NCI-H2227 (cell line): ENCODE measurements around the gene CHADL.

Experiments
- DNase-seq: peaks from one replicate; lab custom pipeline; 2025; ENCODE audit not compliant: unreplicated experiment; lab: John Stamatoyannopoulos, UW

CHADL gene

GRCh38 chr22:41231369-41231768, 9.4 kb downstream of the CHADL start:
- DNase-seq = no peak

- DNase-seq = no peak
Measured at GRCh38 chr22:41230401-41230785, 10.3 kb downstream of the CHADL start.

DNA sequence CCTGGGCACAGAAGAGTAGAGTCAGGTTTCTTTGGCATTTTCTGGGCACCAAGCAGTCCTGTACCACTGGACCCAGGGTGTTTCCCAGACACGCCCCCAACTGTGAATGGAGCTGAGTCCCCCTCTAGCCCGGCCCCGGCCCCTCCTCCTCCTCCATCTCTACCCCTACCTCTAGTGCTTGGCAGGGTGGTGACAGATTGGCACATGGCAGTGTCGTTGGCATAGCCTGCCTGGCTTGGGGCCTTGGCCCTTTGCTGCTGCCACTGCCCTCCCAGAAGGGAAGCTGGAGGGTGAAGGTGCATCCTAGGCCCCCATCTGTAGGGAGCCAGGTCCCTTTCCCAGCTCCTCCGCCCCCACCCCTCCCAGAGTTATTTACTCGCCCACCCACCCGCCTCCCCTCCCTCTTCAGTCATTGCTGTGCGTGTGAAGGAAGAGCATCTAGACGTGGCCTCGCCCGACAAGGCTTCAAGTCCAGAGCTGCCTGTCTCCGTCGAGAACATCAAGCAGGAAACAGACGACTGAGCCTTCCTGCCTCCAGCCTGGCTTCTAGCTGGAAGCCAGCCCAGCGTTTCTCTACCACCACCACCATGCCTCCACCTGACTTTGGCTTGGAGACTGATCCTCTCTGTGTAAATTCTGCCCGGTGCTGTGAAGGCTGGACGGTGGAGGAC, 10.9 kb downstream of the CHADL start:
- DNase-seq = no peak

GRCh38 chr22:41229215-41229614, 11.5 kb downstream of the CHADL start:
- DNase-seq = no peak

DNA sequence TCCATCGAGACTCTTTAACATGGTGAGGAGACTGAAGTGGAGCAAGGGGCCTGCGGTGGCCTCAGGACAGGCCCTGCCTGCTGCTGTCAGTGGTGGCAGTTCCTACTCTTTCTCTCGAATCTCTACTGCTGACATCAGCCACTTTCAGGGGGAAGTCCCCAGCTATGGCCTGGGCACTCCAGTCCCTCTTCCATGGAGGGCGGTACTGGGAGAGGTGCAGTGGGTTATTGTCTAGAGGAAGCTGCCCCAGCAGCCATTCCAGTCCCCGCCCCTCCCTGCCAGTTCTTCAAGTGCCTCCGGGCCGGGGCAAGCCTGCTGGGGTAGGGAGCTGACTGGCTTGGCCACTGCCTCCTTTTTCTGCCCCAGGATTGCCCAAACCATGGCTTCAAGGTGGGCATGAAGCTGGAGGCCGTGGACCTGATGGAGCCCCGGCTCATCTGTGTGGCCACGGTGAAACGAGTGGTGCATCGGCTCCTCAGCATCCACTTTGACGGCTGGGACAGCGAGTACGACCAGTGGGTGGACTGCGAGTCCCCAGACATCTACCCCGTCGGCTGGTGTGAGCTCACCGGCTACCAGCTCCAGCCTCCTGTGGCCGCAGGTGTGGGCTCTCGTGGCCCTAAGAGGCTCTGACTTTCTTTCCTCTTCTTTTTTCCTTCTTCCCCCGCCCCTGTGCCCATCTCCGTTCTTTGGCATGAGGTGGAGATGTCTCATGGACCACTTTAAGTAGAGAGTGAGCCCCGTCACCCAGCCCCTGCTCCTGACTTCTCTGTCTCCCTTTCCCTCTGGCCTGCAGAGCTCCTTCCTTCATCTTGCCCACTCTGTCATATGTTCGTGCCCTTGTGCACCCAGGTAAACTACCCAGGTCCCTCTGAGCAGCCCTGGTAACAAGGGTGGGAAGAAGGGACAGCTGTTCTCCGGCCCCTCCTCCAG, 13.7 kb downstream of the CHADL start:
- no peak for DNase-seq

DNA sequence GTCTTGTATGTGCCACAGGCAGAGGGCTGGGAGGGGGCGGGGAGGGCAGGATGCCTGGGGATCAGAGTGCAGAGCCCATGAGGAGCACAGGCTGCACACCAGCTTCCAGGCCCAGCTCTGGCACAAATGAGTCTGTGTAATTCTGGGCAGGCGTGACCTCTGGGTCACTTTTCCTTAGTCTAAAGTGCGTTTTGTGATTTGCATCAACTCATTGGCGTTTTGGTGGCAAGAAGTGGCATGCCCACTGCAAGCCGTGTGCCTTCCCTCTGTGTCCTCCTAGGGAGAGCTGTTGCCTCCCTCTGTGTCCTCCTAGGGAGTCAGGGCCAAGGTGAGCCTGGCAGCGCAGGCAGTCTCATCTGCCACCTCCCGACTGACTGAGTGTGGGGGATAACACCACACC, 17.2 kb downstream of the CHADL start:
- DNase-seq = no peak

GRCh38 chr22:41222846-41223507, 17.8 kb downstream of the CHADL start:
- no peak for DNase-seq

DNA sequence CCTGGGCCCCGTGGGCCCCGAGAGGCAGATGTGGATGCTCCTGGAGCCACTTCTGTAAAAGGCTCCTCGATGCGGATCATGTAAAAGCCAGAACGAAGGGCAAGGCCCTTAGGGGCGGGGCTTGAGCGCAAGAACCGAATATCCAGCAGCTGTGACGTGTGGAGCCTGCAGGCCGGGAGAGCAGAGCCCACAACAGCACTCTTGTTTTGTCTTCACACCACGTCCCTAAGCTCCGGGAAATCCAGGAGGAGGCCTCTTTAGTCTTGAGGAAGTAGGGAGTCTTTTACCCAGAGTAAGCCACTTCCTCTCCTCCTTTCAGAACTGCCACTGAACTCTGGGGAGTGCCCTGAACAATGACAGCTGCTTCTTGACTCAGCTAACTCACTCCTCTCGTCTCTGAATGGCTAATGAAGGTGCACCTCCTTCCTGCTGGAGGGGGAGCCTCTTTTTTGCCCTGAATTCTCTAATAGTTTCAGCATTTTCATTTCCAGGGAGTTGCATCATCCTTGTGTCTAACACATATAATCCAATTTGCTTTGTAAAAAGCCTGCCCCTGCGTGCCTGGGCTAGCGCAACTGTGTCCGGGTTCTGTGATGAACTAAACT, 23.1 kb downstream of the CHADL start:
- DNase-seq = no peak

- DNase-seq = no peak
Measured at GRCh38 chr22:41216984-41217383, 23.7 kb downstream of the CHADL start.

- no peak for DNase-seq
Measured at GRCh38 chr22:41215926-41216325, 24.8 kb downstream of the CHADL start.

DNA sequence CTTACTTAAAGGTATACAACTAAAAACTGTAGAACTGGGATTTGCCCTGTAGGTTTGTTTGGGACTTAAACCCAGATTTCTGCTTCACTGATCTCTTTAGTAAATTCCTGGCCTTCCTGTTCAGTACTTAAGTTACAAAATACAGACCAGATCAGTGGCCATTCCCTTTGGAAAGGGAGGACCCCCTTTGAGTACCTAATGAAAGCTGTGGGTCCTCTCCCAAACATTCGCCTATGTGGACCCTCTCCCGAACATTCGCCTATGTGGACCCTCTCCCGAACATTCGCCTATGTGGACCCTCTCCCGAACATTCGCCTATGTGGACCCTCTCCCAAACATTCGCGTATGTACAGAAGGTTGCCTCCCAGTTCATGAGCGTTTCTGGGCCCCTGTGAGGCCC, 25.3 kb downstream of the CHADL start:
- no peak for DNase-seq

DNA sequence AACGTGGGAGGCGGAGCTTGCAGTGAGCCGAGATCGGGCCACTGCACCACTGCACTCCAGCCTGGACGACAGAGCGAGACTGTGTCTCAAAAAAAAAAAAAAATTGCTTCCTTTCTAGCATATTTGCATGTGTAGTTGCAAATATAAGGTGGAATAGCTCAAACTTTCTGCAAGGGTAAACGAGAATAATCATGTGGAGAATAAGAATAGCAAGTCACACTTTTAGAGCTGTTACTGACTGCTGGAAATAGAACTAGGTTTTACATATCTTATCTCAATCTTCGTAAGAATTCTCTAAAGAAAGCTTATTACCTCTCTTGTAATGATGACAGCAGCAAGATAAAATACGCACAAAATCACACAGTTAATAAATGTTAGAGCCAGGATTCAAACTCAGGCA, 34.0 kb downstream of the CHADL start:
- DNase-seq = no peak

- peak; percentile 96 for DNase-seq
Measured at GRCh38 chr22:41204992-41205900, 35.5 kb downstream of the CHADL start, which contains the start of gene L3MBTL2. Gene L3MBTL2 (plus strand): TSS chr22:41205312. CDS start chr22:41205363, 51 bp downstream.

- DNase-seq = no peak
Measured at GRCh38 chr22:41204066-41204465, 36.7 kb downstream of the CHADL start.

GRCh38 chr22:41203118-41203517, 37.6 kb downstream of the CHADL start:
- DNase-seq = no peak

- peak; percentile 5 for DNase-seq
Measured at GRCh38 chr22:41201141-41201540, 39.6 kb downstream of the CHADL start.

DNA sequence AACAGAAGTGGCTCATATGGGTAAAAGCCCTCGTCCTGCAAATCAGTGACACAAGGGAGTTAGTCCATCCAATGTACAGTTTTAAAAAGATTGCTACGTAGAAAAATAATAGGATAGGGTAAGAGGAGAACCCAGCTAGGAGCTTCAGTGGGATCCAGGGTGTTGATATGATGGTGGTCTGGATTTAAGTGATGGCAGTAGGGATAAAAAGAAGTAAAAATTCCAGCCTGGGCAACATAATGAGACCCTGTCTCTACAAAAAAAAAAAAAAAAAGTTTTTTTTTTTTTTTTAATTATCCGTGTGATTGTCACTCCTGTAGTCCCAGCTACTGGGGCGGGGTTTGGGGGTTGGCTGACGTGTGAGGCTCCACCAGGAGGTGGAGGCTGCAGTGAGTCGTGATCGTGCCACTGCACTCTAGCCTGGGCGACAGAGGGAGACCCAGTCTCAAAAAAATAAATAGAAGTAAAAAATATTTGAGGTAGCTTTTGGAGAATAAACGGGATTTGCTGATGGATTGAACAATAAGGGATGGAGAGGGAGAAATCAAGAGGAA, 42.6 kb downstream of the CHADL start:
- DNase-seq = peak; percentile 31

DNA sequence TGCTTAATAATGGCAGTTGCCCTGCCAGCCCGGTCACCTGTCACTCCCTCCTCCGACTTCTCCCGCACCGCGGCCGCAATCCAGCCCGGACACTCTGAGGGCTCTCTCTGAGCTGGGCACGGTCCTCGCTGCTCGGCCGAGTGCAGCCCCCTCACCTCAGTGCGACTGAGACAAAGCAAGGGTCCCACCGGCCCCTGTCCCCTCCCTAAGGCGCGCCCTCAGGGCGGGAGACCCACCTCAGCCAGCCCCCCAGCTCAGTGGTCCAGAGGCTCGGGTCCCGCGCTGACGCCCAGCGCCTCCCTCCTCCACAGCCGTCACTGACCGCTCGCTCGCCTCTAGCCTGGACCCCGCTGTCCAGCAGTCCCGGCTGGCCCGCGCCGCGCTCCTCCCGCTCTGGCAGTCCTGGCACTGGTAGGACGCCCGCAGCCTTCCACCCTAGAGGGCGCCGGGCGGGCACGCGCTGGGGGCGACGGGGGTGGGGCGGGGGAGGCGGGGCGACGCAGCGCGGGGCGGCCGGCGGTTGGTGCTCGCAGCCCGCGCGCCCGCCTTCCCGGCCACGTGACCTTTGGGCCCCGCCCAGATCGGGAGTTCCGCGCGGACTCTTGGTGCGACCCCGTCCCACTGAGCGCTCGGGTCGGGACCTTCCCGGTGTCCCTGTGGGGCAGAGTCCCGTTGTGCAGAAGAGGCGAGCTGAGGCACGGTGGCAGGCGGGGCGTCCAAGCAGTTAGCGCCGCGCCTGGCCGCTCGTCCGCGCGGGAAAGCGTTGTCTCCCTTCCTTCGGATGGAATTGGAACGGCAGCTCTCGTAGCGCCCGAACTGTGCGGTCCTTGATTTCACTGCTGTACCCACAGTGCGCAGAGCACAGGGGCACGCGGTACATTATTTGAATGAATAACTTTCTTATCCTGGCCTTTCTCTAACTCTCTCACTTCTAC, 43.4 kb downstream of the CHADL start:
- peak; percentile 76 for DNase-seq

DNA sequence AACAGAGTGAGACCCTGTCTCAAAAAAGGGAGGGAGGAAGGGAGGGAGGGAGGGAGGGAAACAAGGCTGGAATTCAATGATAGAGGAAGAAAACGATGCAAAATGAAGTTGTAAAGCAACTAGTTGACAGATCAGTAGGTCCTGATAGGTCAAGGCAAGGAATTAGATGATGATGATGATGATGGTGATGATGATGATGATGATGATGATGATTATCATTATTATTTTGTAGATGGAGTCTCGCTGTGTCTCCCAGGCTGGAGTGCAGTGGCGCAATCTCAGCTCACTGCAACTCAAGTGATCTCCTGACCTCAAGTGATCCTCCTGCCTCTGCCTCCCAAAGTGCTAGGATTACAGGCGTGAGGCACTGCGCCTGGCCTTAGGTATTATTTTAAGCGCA, 46.9 kb downstream of the CHADL start:
- DNase-seq = no peak
